Neuron (in vitro differentiated cells): ENCODE data around the gene WDR46.
"Not testable (repeated sequence)": the region's sequence is repeated elsewhere in the genome, so short reads cannot be mapped to it uniquely, and the experiment has no call there.

Experiments
- H2AFZ ChIP-seq: one replicate; pipeline ENCODE4 v1.6.1; 2013; ENCODE audit warnings: low read depth, mild to moderate bottlenecking, inconsistent platforms, low read length, moderate library complexity
- H3K27me3 ChIP-seq: one replicate; pipeline ENCODE4 v1.6.1; 2013; ENCODE audit warnings: low read length; ENCODE audit not compliant: insufficient read depth
- H3K36me3 ChIP-seq: one replicate; pipeline ENCODE4 v1.6.1; 2013; ENCODE audit warnings: low read length; ENCODE audit not compliant: insufficient read depth
- H3K4me1 ChIP-seq: one replicate; pipeline ENCODE4 v1.6.1; 2013; ENCODE audit warnings: low read length; ENCODE audit not compliant: insufficient read depth
- H3K4me3 ChIP-seq: 2 replicates; pipeline ENCODE4 v1.5.1; 2013; ENCODE audit warnings: mild to moderate bottlenecking, low read length, moderate library complexity
- H3K9me3 ChIP-seq: one replicate; pipeline ENCODE4 v1.6.1; 2013; ENCODE audit warnings: low read length

WDR46 gene

GRCh38 chr6:33289784-33290315 is 811 bp upstream of the WDR46 start:
- Histone ChIP-seq H3K27me3 (no peaks in the 10 kb centered on the region), H2AFZ (peak overlapping the region; percentile 89), H3K36me3 (peaks cover 36% of the 10 kb centered on the region), H3K9me3 (no peaks in the 10 kb centered on the region), H3K4me1 (peaks cover 20% of the 10 kb centered on the region), H3K4me3 (peak overlapping the region; percentile 96)

- peaks cover 36% of the 10 kb centered on the region for H3K36me3 ChIP-seq
Measured at GRCh38 chr6:33288141-33288920, 708 bp downstream of the WDR46 start.

DNA sequence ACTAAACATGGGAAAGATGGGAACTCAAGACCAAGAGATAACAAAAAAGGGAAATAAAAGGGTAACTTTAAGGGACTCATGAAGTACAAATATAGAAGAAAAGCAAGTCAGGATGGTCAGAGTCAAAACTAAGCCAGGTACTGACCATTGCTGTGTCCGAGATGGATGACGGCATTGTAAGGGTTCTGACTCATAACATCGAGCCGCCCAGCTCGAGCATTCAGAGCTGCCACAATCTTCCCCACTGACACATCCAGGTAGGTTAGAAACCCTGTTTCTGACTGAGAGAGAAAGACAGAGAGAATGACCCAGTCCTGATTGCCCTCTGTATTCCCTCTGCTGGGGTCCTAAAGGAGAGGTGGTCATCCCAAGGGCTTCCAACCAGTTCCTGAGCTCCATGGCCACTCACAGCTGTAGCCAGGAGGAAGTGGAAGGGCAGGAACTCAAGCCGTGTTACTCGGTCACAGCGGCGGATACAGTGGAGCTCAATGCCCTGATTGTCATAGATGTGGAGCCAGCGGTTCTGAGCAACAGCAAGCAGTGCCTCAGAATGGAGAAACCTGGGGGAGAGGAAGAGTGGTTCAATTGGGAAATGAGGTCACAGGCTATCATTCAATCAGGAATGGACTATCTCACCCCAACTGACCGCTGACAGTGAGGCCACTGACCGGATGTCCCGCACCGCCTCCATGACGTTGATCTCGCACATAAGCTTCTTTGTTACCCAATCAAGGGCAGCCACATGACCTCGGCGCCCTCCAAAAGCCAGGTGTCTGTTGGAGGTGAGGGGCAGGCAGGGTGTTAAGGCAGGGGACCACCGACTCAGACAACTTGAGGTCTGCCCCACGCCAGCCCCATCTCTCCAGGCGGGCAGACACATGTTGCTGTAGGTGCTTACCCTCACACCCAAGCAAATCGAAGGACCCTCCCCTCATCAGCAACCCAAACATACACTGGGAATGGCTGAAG is 1.8 kb downstream of the WDR46 start:
- H2AFZ ChIP-seq, result no peak overlapping the region
- H3K4me1 ChIP-seq, result peaks cover 20% of the 10 kb centered on the region
- no peaks in the 10 kb centered on the region for H3K9me3 ChIP-seq
- H3K36me3 ChIP-seq, result peaks cover 29% of the 10 kb centered on the region
- no peaks in the 10 kb centered on the region for H3K27me3 ChIP-seq
- no peak overlapping the region for H3K4me3 ChIP-seq

More at GRCh38 chr6:33288141-33288920, 708 bp downstream of the WDR46 start:
- no peaks in the 10 kb centered on the region for H3K27me3 ChIP-seq
- peak overlapping the region; percentile 89 for H2AFZ ChIP-seq
- no peaks in the 10 kb centered on the region for H3K9me3 ChIP-seq
- peak overlapping the region; percentile 96 for H3K4me3 ChIP-seq
- H3K4me1 ChIP-seq, result peaks cover 20% of the 10 kb centered on the region

- not testable (repeated sequence) for H2AFZ ChIP-seq, H3K4me3 ChIP-seq, H3K9me3 ChIP-seq, H3K27me3 ChIP-seq
- Histone ChIP-seq H3K36me3 (peaks cover 24% of the 10 kb centered on the region), H3K4me1 (peaks cover 14% of the 10 kb centered on the region)
Measured at GRCh38 chr6:33285214-33285613, 3.8 kb downstream of the WDR46 start.

- Histone ChIP-seq H3K36me3 (peaks cover 20% of the 10 kb centered on the region), H2AFZ (no peak overlapping the region), H3K9me3 (no peaks in the 10 kb centered on the region), H3K27me3 (no peaks in the 10 kb centered on the region), H3K4me1 (peaks cover 14% of the 10 kb centered on the region), H3K4me3 (no peak overlapping the region)
Measured at GRCh38 chr6:33280539-33280938, 8.5 kb downstream of the WDR46 start.

DNA sequence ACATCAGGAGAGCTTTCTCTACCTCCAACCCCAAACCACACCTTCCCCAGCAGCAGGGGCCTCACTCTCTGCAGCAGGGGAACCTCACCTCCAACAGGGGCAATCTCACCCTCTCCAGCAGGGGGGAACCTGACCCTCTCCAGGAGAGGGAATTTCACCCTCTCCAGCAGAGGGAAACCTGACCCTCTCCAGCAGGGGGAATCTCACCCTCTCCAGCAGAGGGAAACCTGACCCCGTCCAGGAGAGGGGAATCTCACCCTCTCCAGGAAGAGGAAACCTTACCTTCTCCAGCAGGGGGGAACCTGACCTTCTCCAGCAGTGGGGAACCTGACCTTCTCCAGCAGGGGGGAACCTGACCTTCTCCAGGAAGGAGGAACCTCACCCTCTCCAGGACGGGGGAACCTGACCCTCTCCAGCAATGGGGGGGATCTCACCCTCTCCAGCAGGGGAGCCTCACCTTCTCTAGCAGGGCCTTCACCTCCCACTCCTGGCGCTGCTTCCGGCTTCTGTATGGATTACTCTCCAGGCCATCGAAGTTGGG is 9.0 kb downstream of the WDR46 start:
- H3K36me3 ChIP-seq, result peaks cover 25% of the 10 kb centered on the region

DNA sequence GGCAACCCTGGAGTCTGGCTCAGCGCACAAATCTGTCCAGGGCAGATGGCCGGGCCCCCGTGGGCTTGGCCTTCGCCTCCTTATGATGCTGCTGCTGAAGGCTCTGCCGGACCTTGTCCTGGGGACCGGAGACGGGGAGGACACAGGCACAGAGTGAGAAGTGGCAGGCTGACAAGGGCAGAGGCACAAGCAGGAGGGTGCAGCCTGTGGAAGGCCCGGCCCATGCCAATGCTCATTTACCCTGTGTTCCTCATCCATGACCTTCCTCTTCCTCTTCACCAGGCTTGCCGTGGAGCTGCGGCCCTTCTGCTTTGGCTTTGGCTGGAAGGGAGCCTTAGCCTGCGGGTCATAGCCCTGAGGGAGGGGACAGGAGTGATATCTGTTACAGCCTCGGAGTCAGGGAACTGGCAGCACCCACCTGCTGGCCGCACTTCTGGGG is 9.8 kb downstream of the WDR46 start:
- Histone ChIP-seq H3K4me3 (no peak overlapping the region), H3K27me3 (no peaks in the 10 kb centered on the region), H2AFZ (no peak overlapping the region), H3K9me3 (no peaks in the 10 kb centered on the region), H3K36me3 (peaks cover 32% of the 10 kb centered on the region), H3K4me1 (peaks cover 26% of the 10 kb centered on the region)

More for the DNA sequence above, 9.0 kb downstream of the WDR46 start:
- Histone ChIP-seq H3K4me3 (no peak overlapping the region), H3K9me3 (no peaks in the 10 kb centered on the region), H2AFZ (no peak overlapping the region), H3K27me3 (no peaks in the 10 kb centered on the region), H3K4me1 (peaks cover 19% of the 10 kb centered on the region)

DNA sequence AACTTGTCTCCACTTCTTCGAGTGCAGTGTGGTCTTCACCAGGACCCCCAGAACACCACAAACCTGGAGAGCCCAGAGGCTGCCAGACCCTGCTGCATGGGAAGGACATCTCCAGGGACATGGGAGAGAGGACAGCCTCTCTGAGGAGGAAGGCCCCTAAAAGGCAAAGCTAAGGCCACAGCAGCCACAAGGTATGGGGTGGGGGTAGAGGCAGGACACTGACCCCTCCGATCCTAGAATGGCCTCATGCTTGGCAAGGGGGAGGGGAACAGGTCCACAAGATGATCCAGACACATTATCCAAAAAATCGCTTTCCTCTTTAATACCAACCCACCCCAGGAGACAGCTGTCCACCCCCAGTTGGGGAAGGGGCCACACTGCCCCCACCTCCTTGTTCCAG is 10.2 kb downstream of the WDR46 start:
- Histone ChIP-seq H2AFZ (no peak overlapping the region), H3K36me3 (peaks cover 34% of the 10 kb centered on the region), H3K27me3 (no peaks in the 10 kb centered on the region), H3K4me1 (peaks cover 31% of the 10 kb centered on the region), H3K9me3 (no peaks in the 10 kb centered on the region), H3K4me3 (no peak overlapping the region)

DNA sequence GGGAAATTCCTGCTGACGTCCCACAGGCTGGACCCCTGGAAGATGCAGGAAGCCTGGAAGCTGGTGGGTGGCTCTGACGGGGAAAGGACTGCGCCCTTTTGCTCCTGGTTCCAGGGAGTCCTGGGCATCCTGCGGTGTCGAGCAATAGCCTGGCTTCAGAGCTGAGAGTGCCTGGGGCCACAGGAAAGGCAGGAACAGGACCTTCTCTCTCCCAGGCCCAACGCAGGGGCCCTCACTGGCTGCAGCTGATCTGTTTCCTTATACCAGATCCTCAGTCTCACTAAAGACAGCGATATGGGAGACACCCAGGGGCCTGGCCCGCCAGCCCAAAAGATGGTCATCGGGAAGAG is 10.7 kb downstream of the WDR46 start:
- H3K27me3 ChIP-seq, result no peaks in the 10 kb centered on the region
- H3K4me3 ChIP-seq, result no peak overlapping the region
- peaks cover 38% of the 10 kb centered on the region for H3K36me3 ChIP-seq
- H3K9me3 ChIP-seq, result no peaks in the 10 kb centered on the region
- peaks cover 34% of the 10 kb centered on the region for H3K4me1 ChIP-seq
- no peak overlapping the region for H2AFZ ChIP-seq

- Histone ChIP-seq H3K36me3 (peaks cover 43% of the 10 kb centered on the region), H3K9me3 (no peaks in the 10 kb centered on the region), H3K4me1 (peaks cover 40% of the 10 kb centered on the region), H2AFZ (no peak overlapping the region), H3K4me3 (no peak overlapping the region), H3K27me3 (no peaks in the 10 kb centered on the region)
Measured at GRCh38 chr6:33277663-33278391, 11.2 kb downstream of the WDR46 start.

DNA sequence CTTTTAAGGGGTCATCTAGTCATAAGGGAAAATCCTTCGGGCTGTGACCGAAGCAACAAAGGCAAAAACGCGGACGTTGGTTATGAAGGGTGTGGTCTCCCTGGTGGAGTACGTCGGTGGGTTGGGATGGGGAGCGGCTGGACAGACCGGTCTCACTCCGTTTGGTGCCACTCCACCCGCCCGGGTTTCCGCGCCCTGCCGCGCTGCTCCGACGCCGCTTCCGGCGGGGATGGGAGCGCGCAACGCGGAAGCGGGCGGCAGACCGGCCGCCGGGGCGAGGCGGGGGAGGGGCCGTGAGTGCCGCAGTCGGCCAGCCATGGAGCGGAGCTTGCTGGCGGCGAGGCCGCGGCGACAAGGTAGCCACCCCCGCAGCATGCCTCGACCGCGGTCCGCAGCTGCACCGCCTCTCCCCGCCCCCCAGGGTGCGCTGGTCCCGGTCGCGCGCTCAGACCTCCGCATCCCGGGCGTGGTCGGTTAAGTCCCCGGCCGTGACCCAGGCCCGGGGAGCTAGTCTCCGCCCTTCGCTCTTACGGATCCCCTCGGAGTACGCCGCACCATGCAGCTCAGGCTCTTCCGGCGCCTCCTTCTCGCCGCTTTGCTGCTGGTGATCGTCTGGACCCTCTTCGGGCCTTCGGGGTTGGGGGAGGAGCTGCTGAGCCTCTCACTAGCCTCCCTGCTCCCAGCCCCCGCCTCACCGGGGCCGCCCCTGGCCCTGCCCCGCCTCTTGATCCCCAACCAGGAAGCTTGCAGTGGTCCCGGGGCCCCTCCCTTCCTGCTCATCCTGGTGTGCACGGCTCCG is 12.0 kb downstream of the WDR46 start, which contains the start of gene B3GALT4:
Gene B3GALT4, plus strand, starts transcription at position 260 of the 799 bp plus-strand sequence. Its CDS starts 297 bp downstream, at position 557.
- peaks cover 44% of the 10 kb centered on the region for H3K4me1 ChIP-seq
- H3K36me3 ChIP-seq, result peaks cover 46% of the 10 kb centered on the region
- no peaks in the 10 kb centered on the region for H3K9me3 ChIP-seq
- H2AFZ ChIP-seq, result no peak within 1 kb of the TSS
- peak within 1 kb of the TSS; percentile 40 for H3K4me3 ChIP-seq
- no peaks in the 10 kb centered on the region for H3K27me3 ChIP-seq

GRCh38 chr6:33276581-33276863 is 12.5 kb downstream of the WDR46 start:
- no peak overlapping the region for H2AFZ ChIP-seq
- H3K9me3 ChIP-seq, result no peaks in the 10 kb centered on the region
- H3K27me3 ChIP-seq, result no peaks in the 10 kb centered on the region
- peaks cover 44% of the 10 kb centered on the region for H3K4me1 ChIP-seq
- peaks cover 46% of the 10 kb centered on the region for H3K36me3 ChIP-seq
- H3K4me3 ChIP-seq, result peak overlapping the region; percentile 40
